CD4-positive, alpha-beta T cell (primary cell): ENCODE data around the gene SPSB2. TPM values are rescaled to one million over a fixed set of nuclear protein-coding genes. Genes with fewer than 3 reads are reported as not detected.

ENCODE experiments used
- ATAC-seq: fragments of 200-7000 bp; cut with Tn5 transposase; one replicate; pipeline ENCODE4 v1.10.0; 2022; ENCODE audit warnings: mild to moderate bottlenecking; ENCODE audit not compliant: poor library complexity
- CTCF ChIA-PET: fragments of 350-600 bp; sonication (Branson Sonifier 250); formaldehyde crosslinking; loops from one replicate; lab custom pipeline; 2021; ENCODE audit warnings: antibody characterized with exemption, inconsistent platforms; lab: Charles Lee
- POLR2A ChIA-PET: fragments of 350-600 bp; sonication (Branson Sonifier 250); formaldehyde crosslinking; loops from one replicate; lab custom pipeline; 2021; ENCODE audit warnings: antibody characterized with exemption, inconsistent platforms; lab: Charles Lee
- DNase-seq, 14 experiments: peaks; one replicate each; pipeline ENCODE4 v3.0.0-alpha.2; 2013 to 2020; ENCODE audit warnings: mixed read lengths in 2 of 14
- H3K27ac ChIP-seq, 2 donors: one replicate each; pipeline versions ENCODE4 v1.5.1 to v1.7.0; 2013; ENCODE audit warnings: low read length in 2 of 2, low read depth in 1 of 2, mild to moderate bottlenecking in 1 of 2
- H3K27me3 ChIP-seq, 2 experiments: 1 replicate in 1 of 2; 2 replicates in 1 of 2; pipeline versions ENCODE4 v1.6.1 to v1.7.0; 2013; ENCODE audit warnings: low read length in 2 of 2, control low read depth in 1 of 2, mild to moderate bottlenecking in 1 of 2, moderate library complexity in 1 of 2; ENCODE audit not compliant: insufficient read depth in 2 of 2, control insufficient read depth in 1 of 2
- H3K36me3 ChIP-seq: one replicate; pipeline ENCODE4 v1.6.1; 2013; ENCODE audit warnings: low read length, control low read depth; ENCODE audit not compliant: insufficient read depth
- H3K4me1 ChIP-seq: one replicate; pipeline ENCODE4 v1.6.1; 2013; ENCODE audit warnings: low read length, control low read depth; ENCODE audit not compliant: insufficient read depth
- H3K4me3 ChIP-seq: one replicate; pipeline ENCODE4 v1.5.1; 2013; ENCODE audit warnings: mild to moderate bottlenecking, low read length, moderate library complexity
- H3K9me3 ChIP-seq, 2 experiments: 1 replicate in 1 of 2; 2 replicates in 1 of 2; pipeline versions ENCODE4 v1.6.1 to v1.7.0; 2013; ENCODE audit warnings: low read length in 2 of 2, mild to moderate bottlenecking in 2 of 2, control low read depth in 1 of 2, moderate library complexity in 1 of 2; ENCODE audit not compliant: control insufficient read depth in 1 of 2, insufficient read depth in 1 of 2
- H3K27ac Mint-ChIP-seq: one replicate; pipeline ENCODE4 v1.8.0; 2020; ENCODE audit warnings: mixed read lengths
- H3K27me3 Mint-ChIP-seq: one replicate; pipeline ENCODE4 v1.8.0; 2021; ENCODE audit warnings: mixed read lengths
- H3K36me3 Mint-ChIP-seq: one replicate; pipeline ENCODE4 v1.8.0; 2021; ENCODE audit warnings: low read depth, mixed read lengths
- H3K4me1 Mint-ChIP-seq: one replicate; pipeline ENCODE4 v1.8.0; 2021; ENCODE audit warnings: low read depth, mixed read lengths
- H3K4me3 Mint-ChIP-seq: one replicate; pipeline ENCODE4 v1.8.0; 2020; ENCODE audit warnings: mild to moderate bottlenecking, mixed read lengths
- H3K9me3 Mint-ChIP-seq: one replicate; pipeline ENCODE4 v1.8.0; 2020; ENCODE audit warnings: mixed read lengths
- intact Hi-C, 2 experiments: fragments of 100-400 bp; cut with DNase I in 1 of 2; cut with micrococcal nuclease in 1 of 2; formaldehyde crosslinking; loops; one replicate each; pipeline versions ENCODE4 v1.15.1 to v1.9.0; 2023 to 2025; cut with DNase I, micrococcal nuclease
- total RNA-seq, 174 experiments: library from RNA in 2 of 174; stranded (reverse) in 2 of 174; gene quantifications; one replicate each; pipeline ENCODE4 v1.2.3 and lab custom pipeline; 2021 to 2026
- TF ChIP-seq, protein P1 (sequence below): fragments of 200-600 bp; IDR thresholded peaks from one replicate; pipeline ENCODE4 v1.8.0; 2022; ENCODE audit warnings: antibody characterized with exemption, mild to moderate bottlenecking

SPSB2 gene
- total RNA-seq, 2 experiments from 2014 or later: 3.2 to 3.3 TPM

DNA sequence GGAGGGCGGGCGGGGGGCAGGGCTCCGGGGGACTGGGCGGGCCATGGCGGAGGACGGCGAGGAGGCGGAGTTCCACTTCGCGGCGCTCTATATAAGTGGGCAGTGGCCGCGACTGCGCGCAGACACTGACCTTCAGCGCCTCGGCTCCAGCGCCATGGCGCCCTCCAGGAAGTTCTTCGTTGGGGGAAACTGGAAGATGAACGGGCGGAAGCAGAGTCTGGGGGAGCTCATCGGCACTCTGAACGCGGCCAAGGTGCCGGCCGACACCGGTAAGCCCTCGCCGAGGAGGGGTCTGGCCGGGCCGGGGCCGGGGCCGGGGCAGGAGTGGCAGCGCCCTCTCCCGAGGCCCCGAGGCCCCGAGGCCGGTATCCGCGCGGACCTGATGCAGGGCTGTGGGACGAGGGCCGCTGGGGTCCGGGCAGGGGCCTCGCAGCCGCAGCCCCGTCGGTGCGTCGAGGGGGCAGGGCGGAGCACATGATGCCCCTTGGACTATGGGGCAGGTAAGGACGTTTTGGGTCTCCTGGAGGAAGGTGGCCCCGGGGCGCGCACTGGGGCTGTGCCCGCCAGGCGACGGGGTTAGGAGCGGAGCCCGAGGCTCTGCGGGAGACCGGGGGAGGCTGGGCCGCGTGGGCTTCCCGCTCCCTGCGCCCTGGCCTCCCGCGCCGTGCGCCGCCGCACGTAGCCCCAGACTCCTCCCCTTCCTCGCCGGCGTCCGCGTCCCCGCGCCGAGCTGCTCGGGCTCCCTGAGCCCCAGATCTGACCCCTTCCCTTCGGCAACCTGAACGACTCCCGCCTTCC lies 5.5 kb downstream of the SPSB2 start, which contains the start of gene TPI1:
Gene TPI1 (plus strand): TSS at position 119 of the 798 bp plus-strand sequence. CDS start 36 bp downstream, at position 155.
- Mint-ChIP-seq H3K4me3 (peak within 1 kb of the TSS; percentile 94), H3K4me1 (peaks cover 56% of the 10 kb centered on the region), H3K36me3 (peaks cover 56% of the 10 kb centered on the region), H3K9me3 (no peaks in the 10 kb centered on the region), H3K27ac (peak within 1 kb of the TSS; percentile 80), H3K27me3 (no peaks in the 10 kb centered on the region)
- ChIA-PET CTCF (interaction anchor here (1.1 to 10.3 kb wide), 5 partner anchors 15 to 150 kb away, joined by 3 to 153 read pairs (median 6); partner anchors contain the start of genes CDCA3, LPCAT3 and USP5), POLR2A (interaction anchor here (1.0 to 5.7 kb wide), 15 partner anchors 14 to 240 kb away, joined by 3 to 90 read pairs (median 6); partner anchors contain the start of genes C12orf57, CDCA3, COPS7A and ENO2)
- Histone ChIP-seq H3K4me1 (peaks cover 53% of the 10 kb centered on the region), H3K9me3 (no peaks in the 10 kb centered on the region), H3K4me3 (peak within 1 kb of the TSS; percentile 68), H3K27ac (peak within 1 kb of the TSS; percentile 73 to 78), H3K36me3 (peaks cover 46% of the 10 kb centered on the region), H3K27me3 (no peaks in the 10 kb centered on the region)
- ATAC-seq (peak; percentile 64), DNase-seq (peak; percentile 55 to 88 (median 72))
- intact Hi-C loops: loop anchor here (2.0 to 5.0 kb wide), 5 partner anchors 15 to 245 kb away; partner anchors contain the start of genes C12orf57 (in 1 of the 2), C1R (in 1 of the 2), RNU7-1 (in 1 of the 2) and USP5 (in 1 of the 2)
- TF ChIP-seq, protein P1, sequence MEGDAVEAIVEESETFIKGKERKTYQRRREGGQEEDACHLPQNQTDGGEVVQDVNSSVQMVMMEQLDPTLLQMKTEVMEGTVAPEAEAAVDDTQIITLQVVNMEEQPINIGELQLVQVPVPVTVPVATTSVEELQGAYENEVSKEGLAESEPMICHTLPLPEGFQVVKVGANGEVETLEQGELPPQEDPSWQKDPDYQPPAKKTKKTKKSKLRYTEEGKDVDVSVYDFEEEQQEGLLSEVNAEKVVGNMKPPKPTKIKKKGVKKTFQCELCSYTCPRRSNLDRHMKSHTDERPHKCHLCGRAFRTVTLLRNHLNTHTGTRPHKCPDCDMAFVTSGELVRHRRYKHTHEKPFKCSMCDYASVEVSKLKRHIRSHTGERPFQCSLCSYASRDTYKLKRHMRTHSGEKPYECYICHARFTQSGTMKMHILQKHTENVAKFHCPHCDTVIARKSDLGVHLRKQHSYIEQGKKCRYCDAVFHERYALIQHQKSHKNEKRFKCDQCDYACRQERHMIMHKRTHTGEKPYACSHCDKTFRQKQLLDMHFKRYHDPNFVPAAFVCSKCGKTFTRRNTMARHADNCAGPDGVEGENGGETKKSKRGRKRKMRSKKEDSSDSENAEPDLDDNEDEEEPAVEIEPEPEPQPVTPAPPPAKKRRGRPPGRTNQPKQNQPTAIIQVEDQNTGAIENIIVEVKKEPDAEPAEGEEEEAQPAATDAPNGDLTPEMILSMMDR: no peak

DNA sequence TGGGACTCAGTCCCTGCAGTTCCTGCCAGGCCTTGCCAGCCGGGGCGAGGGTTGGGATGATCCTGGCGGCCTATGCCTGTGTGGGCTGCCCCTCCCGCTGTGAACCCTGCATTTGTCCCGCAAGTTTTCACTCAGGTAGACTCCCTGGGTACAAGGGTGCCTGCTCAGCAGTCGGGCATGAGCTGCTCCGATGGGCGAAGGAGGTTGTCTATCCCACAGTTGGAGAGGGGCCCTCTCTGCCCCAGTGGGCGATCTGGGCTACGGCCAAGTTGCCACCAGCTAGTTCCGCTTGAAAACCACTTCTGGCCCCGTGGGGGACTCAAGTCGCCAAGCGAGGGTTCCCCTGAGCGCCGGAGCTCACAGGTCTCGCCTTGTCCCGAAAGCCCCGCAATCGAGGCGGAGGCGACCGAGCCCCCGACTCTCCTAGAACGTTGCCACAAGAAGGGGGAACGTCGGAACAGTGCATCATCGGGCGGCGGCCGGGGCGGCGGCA lies 6.1 kb downstream of the SPSB2 start:
- CTCF ChIA-PET: interaction anchor here (1.5 to 10.3 kb wide), 4 partner anchors 15 to 94 kb away, joined by 3 to 153 read pairs (median 24); partner anchors contain the start of genes CDCA3 and USP5
- H3K27ac ChIP-seq: peak overlapping the region; percentile 73 to 78
- peak overlapping the region; percentile 94 for H3K4me3 Mint-ChIP-seq
- peak; percentile 5 for ATAC-seq
- POLR2A ChIA-PET: interaction anchor here (0.9 to 5.7 kb wide), 14 partner anchors 13 to 241 kb away, joined by 3 to 90 read pairs (median 6); partner anchors contain the start of genes C12orf57, CDCA3, COPS7A and ENO2
- H3K36me3 ChIP-seq: peaks cover 52% of the 10 kb centered on the region
- no peak for DNase-seq
- no peaks in the 10 kb centered on the region for H3K27me3 Mint-ChIP-seq
- TF ChIP-seq, protein P1: no peak
- H3K4me1 ChIP-seq: peaks cover 46% of the 10 kb centered on the region
- peak overlapping the region; percentile 68 for H3K4me3 ChIP-seq
- H3K9me3 ChIP-seq: no peaks in the 10 kb centered on the region
- peaks cover 49% of the 10 kb centered on the region for H3K4me1 Mint-ChIP-seq
- no peaks in the 10 kb centered on the region for H3K9me3 Mint-ChIP-seq
- H3K36me3 Mint-ChIP-seq: peaks cover 54% of the 10 kb centered on the region
- no peaks in the 10 kb centered on the region for H3K27me3 ChIP-seq
- intact Hi-C loops: loop anchor here (2.0 to 5.0 kb wide), 2 partner anchors 14 to 75 kb away; partner anchors contain the start of genes C12orf57 (in 1 of the 2), RNU7-1 (in 1 of the 2) and USP5 (in 1 of the 2)
- H3K27ac Mint-ChIP-seq: peak overlapping the region; percentile 80
